Fibroblast of gingiva (primary cell): ENCODE results near the gene PGK2.
"Not testable (repeated sequence)": the region's sequence is repeated elsewhere in the genome, so short reads cannot be mapped to it uniquely, and the experiment has no call there.

Experiments
- DNase-seq: peaks from one replicate; pipeline ENCODE4 v3.0.0-alpha.2; 2011; ENCODE audit warnings: low read depth

Gene PGK2

GRCh38 chr6:49787176-49787575, at the start of gene PGK2:
TSS of gene PGK2 (minus strand) at chr6:49787285. CDS start at chr6:49787187, 98 bp downstream.
- DNase-seq = no peak

- DNase-seq = no peak
Observed at GRCh38 chr6:49835140-49835539, 48.1 kb upstream of the PGK2 start.

- DNase-seq = no peak
Observed at GRCh38 chr6:49833386-49833785, 46.3 kb upstream of the PGK2 start.

- no peak for DNase-seq
Observed at GRCh38 chr6:49826743-49827406, 39.8 kb upstream of the PGK2 start.

GRCh38 chr6:49815166-49815565, 28.1 kb upstream of the PGK2 start:
- DNase-seq = no peak

GRCh38 chr6:49813248-49813647, 26.2 kb upstream of the PGK2 start:
- no peak for DNase-seq

- DNase-seq = no peak
Observed at GRCh38 chr6:49806145-49806544, 19.1 kb upstream of the PGK2 start.

- no peak for DNase-seq
Observed at GRCh38 chr6:49805246-49805645, 18.2 kb upstream of the PGK2 start.

- DNase-seq = no peak
Observed at GRCh38 chr6:49801525-49801924, 14.4 kb upstream of the PGK2 start.

GRCh38 chr6:49799090-49799489, 12.0 kb upstream of the PGK2 start:
- no peak for DNase-seq

- DNase-seq = not testable (repeated sequence)
Observed at GRCh38 chr6:49796842-49797455, 9.9 kb upstream of the PGK2 start.

GRCh38 chr6:49790341-49790740, 3.3 kb upstream of the PGK2 start:
- no peak for DNase-seq

GRCh38 chr6:49784272-49784671, 2.8 kb downstream of the PGK2 start:
- no peak for DNase-seq

- no peak for DNase-seq
Observed at GRCh38 chr6:49782725-49783124, 4.4 kb downstream of the PGK2 start.

- no peak for DNase-seq
Observed at GRCh38 chr6:49782293-49782692, 4.8 kb downstream of the PGK2 start.

- no peak for DNase-seq
Observed at GRCh38 chr6:49776444-49776843, 10.6 kb downstream of the PGK2 start.

- DNase-seq = no peak
Observed at GRCh38 chr6:49775043-49775442, 12.0 kb downstream of the PGK2 start.

- no peak for DNase-seq
Observed at GRCh38 chr6:49772285-49772684, 14.8 kb downstream of the PGK2 start.

GRCh38 chr6:49766762-49767161, 20.3 kb downstream of the PGK2 start:
- DNase-seq = no peak

GRCh38 chr6:49764571-49765236, 22.4 kb downstream of the PGK2 start:
- no peak for DNase-seq

- no peak for DNase-seq
Observed at GRCh38 chr6:49744259-49744658, 42.8 kb downstream of the PGK2 start, which contains the start of gene CRISP3. TSS of gene CRISP3 (minus strand) at chr6:49744388. CDS start at chr6:49744367, 21 bp downstream.

GRCh38 chr6:49743429-49743828, 43.7 kb downstream of the PGK2 start:
- no peak for DNase-seq

GRCh38 chr6:49739423-49739822, 47.7 kb downstream of the PGK2 start:
- DNase-seq = no peak
